Glomerular visceral epithelial cell (primary cell): Measurements from ENCODE around the gene CBX2.

Experiments
- DNase-seq: peaks from one replicate; pipeline ENCODE4 v3.0.0-alpha.2; 2016; ENCODE audit errors: extremely low spot score

Gene CBX2

GRCh38 chr17:79829004-79829403 is 51.1 kb downstream of the CBX2 start:
- DNase-seq, result no peak

DNA sequence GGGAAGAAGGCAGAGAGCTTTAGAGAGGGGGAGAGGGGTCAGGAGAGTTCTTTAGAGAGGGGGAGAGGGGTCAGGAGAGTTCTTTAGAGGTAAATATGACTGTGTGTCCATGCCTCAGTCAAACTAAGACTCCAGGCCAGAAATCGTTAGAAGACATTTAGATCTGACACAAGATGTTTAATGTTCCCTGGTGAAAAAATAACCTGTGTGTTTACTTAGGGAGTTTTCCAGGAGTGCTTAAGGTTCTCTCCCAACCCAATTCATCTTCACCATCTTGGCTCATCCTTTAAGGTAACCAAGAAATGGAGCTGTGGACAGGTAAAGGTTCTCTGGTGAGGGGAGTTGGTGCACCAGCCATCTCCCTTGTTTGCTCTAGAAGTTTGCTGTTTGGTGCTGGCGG is 51.5 kb downstream of the CBX2 start:
- no peak for DNase-seq

- DNase-seq, result no peak
Observed at GRCh38 chr17:79830303-79830702, 52.4 kb downstream of the CBX2 start.

DNA sequence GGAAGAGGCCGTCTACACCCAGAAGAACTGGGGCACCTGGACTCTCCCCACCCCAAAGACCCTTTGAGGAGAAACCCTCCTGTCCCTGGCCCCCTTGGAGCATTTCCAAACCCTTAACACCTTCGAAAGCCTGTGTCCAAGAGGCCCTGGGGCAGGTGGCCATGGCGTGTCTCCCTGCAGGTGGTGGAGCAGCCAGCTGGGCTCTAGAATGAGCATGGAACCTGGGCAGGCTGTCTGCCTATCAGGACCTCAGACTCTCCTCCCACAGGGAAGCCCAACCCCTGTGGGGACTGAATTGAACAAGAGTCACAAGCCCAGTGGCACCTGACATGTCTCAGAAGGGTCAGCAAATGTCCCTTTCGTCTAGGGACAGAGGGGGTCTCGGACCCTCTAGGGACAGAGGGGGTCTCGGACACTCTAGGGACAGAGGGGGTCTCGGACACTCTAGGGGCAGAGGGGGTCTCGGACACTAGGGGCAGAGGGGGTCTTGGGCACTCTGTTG is 52.9 kb downstream of the CBX2 start:
- no peak for DNase-seq

GRCh38 chr17:79831265-79832217 is 53.6 kb downstream of the CBX2 start:
- DNase-seq, result peak; percentile 66

DNA sequence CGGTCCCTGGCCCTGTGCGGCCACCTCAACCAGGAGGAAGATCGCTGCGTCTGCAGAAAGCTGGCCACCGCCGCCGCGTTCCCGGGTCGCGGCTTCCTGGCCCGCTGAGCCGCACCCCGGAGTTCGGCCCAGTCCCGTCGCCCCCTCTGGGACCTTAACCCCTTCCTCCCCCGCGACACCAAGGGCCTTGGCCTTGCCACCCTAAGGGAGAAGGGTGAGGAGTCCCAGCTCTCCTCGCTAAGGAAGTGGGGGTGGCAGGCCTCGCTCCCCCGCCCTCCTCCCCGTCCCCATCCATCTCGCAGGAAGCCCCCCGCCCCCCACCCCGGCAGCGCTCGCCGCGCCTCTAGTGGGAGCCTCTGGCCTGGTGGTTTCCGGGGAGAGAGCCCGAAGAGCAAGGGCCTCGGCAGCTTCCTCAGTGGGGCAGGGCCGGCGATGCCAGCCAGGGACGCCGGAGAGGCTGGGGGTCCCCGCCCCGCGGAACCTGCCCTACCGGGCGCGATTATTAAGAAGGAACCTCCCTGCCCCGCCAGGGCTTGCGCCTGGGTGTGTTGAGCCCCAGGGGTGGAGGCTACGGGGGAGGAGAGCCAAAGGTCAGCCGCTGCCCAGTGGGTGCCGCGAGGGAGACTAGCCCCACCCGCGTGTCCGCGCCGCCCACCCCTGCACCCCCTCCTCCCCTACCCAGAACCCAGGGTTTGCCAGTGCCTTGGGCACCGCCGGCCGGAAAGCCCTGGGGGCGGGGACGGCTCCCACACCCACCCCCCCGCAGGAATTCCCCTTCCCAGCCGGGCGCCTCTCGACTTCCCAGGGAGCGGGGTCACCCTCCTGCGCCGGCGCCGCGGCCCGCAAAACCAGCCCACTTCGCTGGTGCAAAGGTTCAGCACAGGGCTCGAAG is 54.5 kb downstream of the CBX2 start:
- peak; percentile 66 for DNase-seq

DNA sequence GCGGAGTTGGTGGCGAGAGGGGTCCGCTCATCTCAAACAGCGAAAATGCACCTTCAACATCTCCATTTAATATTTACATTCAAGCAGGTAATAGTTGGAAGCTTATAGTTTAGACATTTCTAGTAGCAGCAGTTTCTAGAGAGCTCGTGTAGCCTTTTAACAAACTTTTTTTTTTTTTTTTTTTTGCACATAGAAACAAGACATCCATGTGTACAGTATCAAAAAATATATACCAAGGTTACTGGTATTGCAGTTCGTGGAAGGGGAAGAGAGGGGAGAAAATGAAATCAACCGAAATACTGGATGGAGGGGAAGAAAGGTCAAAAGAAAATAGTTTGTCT is 55.1 kb downstream of the CBX2 start:
- DNase-seq, result no peak

- DNase-seq, result no peak
Observed at GRCh38 chr17:79833744-79834564, 56.0 kb downstream of the CBX2 start.

- DNase-seq, result no peak
Observed at GRCh38 chr17:79834565-79835469, 56.9 kb downstream of the CBX2 start.

DNA sequence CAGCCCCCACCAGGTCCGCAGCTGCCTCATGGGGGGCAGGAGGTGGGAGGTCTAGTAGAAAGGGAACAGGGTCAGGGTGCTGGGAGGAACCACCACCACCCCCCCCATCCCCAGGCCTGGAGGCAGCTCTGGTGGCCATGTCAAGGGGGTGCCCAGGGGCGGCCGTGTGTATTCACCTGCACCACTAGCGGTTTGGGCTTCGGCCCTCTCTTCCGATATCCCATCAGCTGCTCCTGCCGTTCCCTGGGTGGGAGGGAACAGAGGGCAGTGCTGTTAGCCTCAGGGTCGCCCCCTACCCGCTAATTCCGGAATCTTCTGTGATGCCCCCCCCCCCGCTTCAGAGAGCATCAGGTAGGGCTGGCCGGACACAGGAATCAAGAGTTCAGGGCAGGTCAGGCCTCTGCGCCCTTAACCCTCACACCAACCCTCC is 57.5 kb downstream of the CBX2 start:
- no peak for DNase-seq

GRCh38 chr17:79835953-79836509 is 58.1 kb downstream of the CBX2 start:
- no peak for DNase-seq

DNA sequence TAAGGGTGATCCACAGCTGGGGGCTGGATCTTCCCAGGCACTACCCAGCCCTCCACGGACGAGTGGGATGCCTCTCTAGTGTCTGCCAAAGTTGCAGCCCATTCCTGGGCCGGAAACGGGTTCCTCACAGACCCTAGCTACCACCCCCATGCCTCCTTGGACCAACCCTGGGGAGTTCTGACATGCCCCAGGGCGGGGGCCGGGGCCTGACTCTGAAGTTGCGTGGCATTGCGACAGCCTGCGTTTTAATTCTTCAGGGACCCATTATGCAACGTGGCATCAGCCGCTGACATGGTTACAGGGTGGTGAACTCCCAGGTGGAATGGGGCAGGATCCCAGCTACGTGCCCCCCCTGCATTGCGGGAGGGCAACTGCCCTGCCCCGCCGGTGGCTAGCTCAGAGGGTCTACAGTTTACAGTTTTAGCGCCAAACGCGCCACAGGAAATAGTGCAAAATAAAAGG is 58.6 kb downstream of the CBX2 start:
- DNase-seq, result no peak

- peak; percentile 66 for DNase-seq
Observed at GRCh38 chr17:79836972-79837887, 59.3 kb downstream of the CBX2 start.
